H1 (cell line): ENCODE measurements around the gene CADM2. TPM values are rescaled to one million over a fixed set of nuclear protein-coding genes. Genes with fewer than 3 reads are reported as not detected.

ENCODE experiments used
- CTCF ChIA-PET: fragments of 300-600 bp; sonication (Branson Sonifier 250); formaldehyde crosslinking; loops from one replicate; lab custom pipeline; 2021; ENCODE audit not compliant: partially characterized antibody; lab: Charles Lee
- POLR2A ChIA-PET: fragments of 300-600 bp; sonication (Branson Sonifier 250); formaldehyde crosslinking; loops from one replicate; lab custom pipeline; 2021; ENCODE audit warnings: inconsistent platforms; ENCODE audit not compliant: partially characterized antibody; lab: Charles Lee
- DNase-seq, 2 experiments: peaks; one replicate each; pipeline versions ENCODE4 v3.0.0 to v3.0.0-alpha.2; 2010 to 2022; ENCODE audit warnings: low spot score in 2 of 2, low read depth in 1 of 2, mixed read lengths in 1 of 2
- FAIRE-seq: peaks from 2 replicates; lab custom pipeline; 2011; peaks lifted over from hg19 to GRCh38; lab: Jason Lieb, UNC
- H2AFZ ChIP-seq: 2 replicates; pipeline ENCODE4 v1.8.1; 2012; ENCODE audit warnings: low read length, inconsistent platforms
- H2AK5ac ChIP-seq: 2 replicates; pipeline ENCODE4 v1.6.1; 2013; ENCODE audit warnings: low read depth, low read length
- H2BK120ac ChIP-seq: replicated peaks from 2 replicates; pipeline ENCODE3; 2013; ENCODE audit warnings: low read depth, low read length, inconsistent platforms
- H2BK12ac ChIP-seq: 2 replicates; pipeline ENCODE4 v1.6.1; 2013; ENCODE audit warnings: low read depth, low read length
- H2BK15ac ChIP-seq: 2 replicates; pipeline ENCODE4 v1.6.1; 2013; ENCODE audit warnings: low read length
- H2BK20ac ChIP-seq: 2 replicates; pipeline ENCODE4 v1.6.1; 2013; ENCODE audit warnings: low read length
- H2BK5ac ChIP-seq: 2 replicates; pipeline ENCODE4 v1.6.1; 2013; ENCODE audit warnings: low read depth, low read length
- H3K14ac ChIP-seq: 2 replicates; pipeline ENCODE4 v1.6.1; 2013; ENCODE audit warnings: inconsistent platforms; ENCODE audit not compliant: insufficient read length
- H3K18ac ChIP-seq: 2 replicates; pipeline ENCODE4 v1.6.1; 2013; ENCODE audit warnings: low read length; ENCODE audit errors: extremely low read depth
- H3K23ac ChIP-seq: 2 replicates; pipeline ENCODE4 v1.6.1; 2013; ENCODE audit warnings: inconsistent platforms; ENCODE audit not compliant: insufficient read length
- H3K23me2 ChIP-seq: 2 replicates; pipeline ENCODE4 v1.6.1; 2013; ENCODE audit warnings: low read depth, low read length
- H3K27ac ChIP-seq: 2 replicates; pipeline ENCODE4 v1.6.1; 2011; ENCODE audit warnings: low read depth, low read length, inconsistent platforms
- H3K27me3 ChIP-seq, 4 experiments: replicated peaks in 1 of 4; 1 replicate in 1 of 4; 2 replicates in 3 of 4; pipeline versions ENCODE4 v1.6.1 to v1.8.1; 2011 to 2013; ENCODE audit warnings: low read length in 3 of 4, mild to moderate bottlenecking in 3 of 4, inconsistent platforms in 2 of 4, mixed read lengths in 2 of 4, moderate library complexity in 1 of 4; ENCODE audit not compliant: control insufficient read depth in 3 of 4, insufficient read depth in 3 of 4; ENCODE audit errors: extremely low read depth in 1 of 4
- H3K36me3 ChIP-seq, 4 experiments: 2 replicates each; pipeline versions ENCODE4 v1.6.1 to v1.8.1; 2011 to 2013; ENCODE audit warnings: mild to moderate bottlenecking in 4 of 4, low read length in 3 of 4, moderate library complexity in 2 of 4, control low read depth in 1 of 4, inconsistent platforms in 1 of 4; ENCODE audit not compliant: insufficient read depth in 4 of 4, control insufficient read depth in 2 of 4
- H3K4ac ChIP-seq: replicated peaks from 2 replicates; pipeline ENCODE3; 2013; ENCODE audit warnings: low read length, low read depth, mixed read lengths, inconsistent platforms; ENCODE audit not compliant: insufficient read length
- H3K4me1 ChIP-seq, 4 experiments: replicated peaks in 1 of 4; 1 replicate in 1 of 4; 2 replicates in 3 of 4; pipeline versions ENCODE4 v1.6.1 to v1.8.1; 2011 to 2013; ENCODE audit warnings: low read length in 3 of 4, inconsistent platforms in 2 of 4, mixed read lengths in 1 of 4; ENCODE audit not compliant: insufficient read depth in 4 of 4, control insufficient read depth in 3 of 4
- H3K4me2 ChIP-seq, 2 experiments: 2 replicates each; pipeline versions ENCODE4 v1.6.1 to v1.8.1; 2011 to 2013; ENCODE audit warnings: low read depth in 2 of 2, low read length in 2 of 2, control low read depth in 1 of 2, inconsistent platforms in 1 of 2, mild to moderate bottlenecking in 1 of 2; ENCODE audit not compliant: insufficient read depth in 1 of 2
- H3K4me3 ChIP-seq, 4 experiments: fragments of 200-600, 300-600 bp in 1 of 4; sonication (generic), shearing (Covaris generic), sonication (Bioruptor Twin) in 1 of 4; 2 replicates each; pipeline versions ENCODE4 v1.5.1 to v1.8.1; 2011 to 2016; ENCODE audit warnings: low read length in 4 of 4, low read depth in 3 of 4, control low read depth in 2 of 4, inconsistent platforms in 2 of 4, mild to moderate bottlenecking in 2 of 4, mixed read lengths in 1 of 4, moderate library complexity in 1 of 4; ENCODE audit not compliant: insufficient read depth in 2 of 4; ENCODE audit errors: extremely low read depth in 1 of 4
- H3K56ac ChIP-seq: replicated peaks from 2 replicates; pipeline ENCODE3; 2013; ENCODE audit warnings: low read depth, mild to moderate bottlenecking, mixed read lengths, low read length, inconsistent platforms; ENCODE audit not compliant: insufficient read length
- H3K79me1 ChIP-seq: 2 replicates; pipeline ENCODE4 v1.6.1; 2013; ENCODE audit warnings: low read depth, low read length, control low read depth
- H3K79me2 ChIP-seq, 2 experiments: 2 replicates each; pipeline versions ENCODE4 v1.6.1 to v1.8.1; 2012 to 2013; ENCODE audit warnings: low read length in 2 of 2, mild to moderate bottlenecking in 2 of 2, inconsistent platforms in 1 of 2; ENCODE audit not compliant: insufficient read depth in 2 of 2, control insufficient read depth in 1 of 2
- H3K9ac ChIP-seq, 4 experiments: replicated peaks in 1 of 4; 1 replicate in 1 of 4; 2 replicates in 3 of 4; pipeline versions ENCODE4 v1.6.1 to v1.8.1; 2011 to 2013; ENCODE audit warnings: low read depth in 3 of 4, low read length in 3 of 4, control low read depth in 2 of 4, mild to moderate bottlenecking in 2 of 4, moderate library complexity in 2 of 4, inconsistent platforms in 1 of 4; ENCODE audit errors: extremely low read depth in 1 of 4
- H3K9me3 ChIP-seq, 2 experiments: 2 replicates each; pipeline versions ENCODE4 v1.6.1 to v1.8.1; 2012 to 2013; ENCODE audit warnings: mild to moderate bottlenecking in 2 of 2, moderate library complexity in 2 of 2, control low read depth in 1 of 2, inconsistent platforms in 1 of 2, low read depth in 1 of 2, low read length in 1 of 2, mixed read lengths in 1 of 2; ENCODE audit not compliant: insufficient read depth in 2 of 2
- H4K20me1 ChIP-seq, 2 experiments: replicated peaks in 1 of 2; 2 replicates each; pipeline versions ENCODE3 to v1.8.1; 2011 to 2013; ENCODE audit warnings: inconsistent platforms in 2 of 2, low read length in 2 of 2, mild to moderate bottlenecking in 1 of 2; ENCODE audit not compliant: insufficient read depth in 2 of 2, control insufficient read depth in 1 of 2
- H4K5ac ChIP-seq: 2 replicates; pipeline ENCODE4 v1.6.1; 2013; ENCODE audit warnings: low read length, low read depth, mixed read lengths, inconsistent platforms; ENCODE audit not compliant: insufficient read length
- H4K8ac ChIP-seq: 2 replicates; pipeline ENCODE4 v1.8.0; 2013; ENCODE audit warnings: mild to moderate bottlenecking, moderate library complexity, low read length, inconsistent platforms; ENCODE audit not compliant: insufficient read depth; ENCODE audit errors: extremely low read depth
- H4K91ac ChIP-seq: replicated peaks from 2 replicates; pipeline ENCODE3; 2013; ENCODE audit warnings: low read length, mixed read lengths, inconsistent platforms; ENCODE audit not compliant: insufficient read length
- CHD2 ChIP-seq: IDR thresholded peaks from 2 replicates; pipeline ENCODE4 v1.6.1; 2012; ENCODE audit warnings: low read length, improper control_type of control experiment
- CTBP2 ChIP-seq: IDR thresholded peaks from 2 replicates; pipeline ENCODE4 v1.7.0; 2011; ENCODE audit warnings: borderline replicate concordance, mild to moderate bottlenecking, moderate library complexity, mixed read lengths, low read length; ENCODE audit not compliant: insufficient read depth, insufficient read length
- EZH2 ChIP-seq: fragments of 200-600 bp; sonication (generic); IDR thresholded peaks from 2 replicates; pipeline ENCODE4 v1.7.1; 2012; ENCODE audit warnings: low read depth, mild to moderate bottlenecking, moderate library complexity, low read length, inconsistent platforms; ENCODE audit not compliant: severe bottlenecking
- GABPA ChIP-seq: IDR thresholded peaks from 2 replicates; pipeline ENCODE4 v1.6.1; 2011; ENCODE audit warnings: mild to moderate bottlenecking, low read length, moderate library complexity, borderline replicate concordance; ENCODE audit not compliant: insufficient read depth
- RBBP5 ChIP-seq: IDR thresholded peaks from 2 replicates; pipeline ENCODE4 v1.7.1; 2012; ENCODE audit warnings: low read depth, mild to moderate bottlenecking, inconsistent platforms, low read length, moderate library complexity, borderline replicate concordance
- SAP30 ChIP-seq: fragments of 300-600 bp; sonication (generic); IDR thresholded peaks from 2 replicates; pipeline ENCODE4 v1.7.1; 2012; ENCODE audit warnings: low read length, moderate library complexity, mild to moderate bottlenecking, inconsistent platforms; ENCODE audit not compliant: insufficient read depth, insufficient replicate concordance
- SRF ChIP-seq: IDR thresholded peaks from 2 replicates; pipeline ENCODE4 v1.6.1; 2011; ENCODE audit warnings: mild to moderate bottlenecking, low read depth, low read length, moderate library complexity
- TBP ChIP-seq: IDR thresholded peaks from 2 replicates; pipeline ENCODE4 v1.6.1; 2011; ENCODE audit warnings: low read depth, low read length, improper control_type of control experiment
- TEAD4 ChIP-seq: IDR thresholded peaks from 2 replicates; pipeline ENCODE4 v1.6.1; 2012; ENCODE audit warnings: low read depth, low read length, inconsistent platforms, mixed read lengths
- YY1 ChIP-seq: IDR thresholded peaks from 2 replicates; pipeline ENCODE4 v1.6.1; 2011; ENCODE audit warnings: low read depth, mild to moderate bottlenecking, low read length
- polyA plus RNA-seq, 7 experiments: library from polyadenylated mRNA; depleted of rRNA in 3 of 7; stranded (reverse) in 5 of 7; unstranded in 2 of 7; fragments of >200 nt in 5 of 7; fragments of 200-250 nt in 2 of 7; gene quantifications; 1 replicate in 5 of 7; 2 replicates in 1 of 7; 4 replicates in 1 of 7; pipeline versions ENCODE4 v1.2.1 to v1.2.3, GENCODE V29; 2011 to 2013; ENCODE audit warnings: missing spikeins in 2 of 7, mixed read lengths in 2 of 7
- total RNA-seq: library from RNA; stranded (reverse); fragmentation: NEBNext Ultra II Directional; extraction: Animal tissue kit (Norgen Biotek cat#: 25700); gene quantifications from 2 replicates; pipeline ENCODE4 v1.2.1, GENCODE V29; 2021
- TF ChIP-seq, protein P1 (sequence below): IDR thresholded peaks from 2 replicates; pipeline ENCODE4 v1.6.1; 2011; ENCODE audit warnings: low read depth, mild to moderate bottlenecking, low read length; ENCODE audit not compliant: insufficient read depth
- TF ChIP-seq, protein P2 (sequence below), 3 experiments: IDR thresholded peaks; 1 replicate in 2 of 3; 2 replicates in 1 of 3; pipeline versions ENCODE4 v1.5.1 to v1.6.1; 2011; ENCODE audit warnings: low read length in 3 of 3, mild to moderate bottlenecking in 3 of 3, inconsistent platforms in 2 of 3, low read depth in 1 of 3, moderate library complexity in 1 of 3; ENCODE audit not compliant: insufficient read depth in 1 of 3; ENCODE audit errors: control extremely low read depth in 1 of 3

Gene CADM2
- total and polyA plus RNA-seq, 2 of the 8 experiments (the other 6 are each of a cell fraction or from before 2014, with no cell fraction given) = 14.9 to 20.9 TPM

DNA sequence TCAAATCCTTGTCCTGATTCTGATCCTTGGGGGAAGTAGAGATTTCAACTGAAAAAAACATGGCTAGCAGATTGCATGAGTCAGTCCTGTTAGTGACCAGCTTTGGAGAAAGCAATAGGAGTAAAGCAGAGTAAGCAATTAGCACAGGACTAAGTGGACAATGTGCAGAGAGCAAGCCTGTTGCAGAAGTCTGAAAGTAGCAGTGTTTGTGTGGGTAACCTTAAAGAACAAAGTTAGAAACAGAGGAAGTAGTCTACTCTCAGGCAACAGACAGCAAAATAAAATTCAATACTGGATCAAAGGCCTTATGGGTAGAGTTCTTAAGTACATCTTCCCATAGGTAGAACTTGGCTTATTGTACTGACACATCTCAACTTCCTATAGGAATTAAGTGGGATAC, 916.8 kb downstream of the CADM2 start:
- no peak overlapping the region for H2BK15ac ChIP-seq
- H3K23me2 ChIP-seq = no peaks in the 10 kb centered on the region
- no peak overlapping the region for H3K23ac ChIP-seq
- POLR2A ChIA-PET = no interaction called here
- H2BK12ac ChIP-seq = no peak overlapping the region
- no peak overlapping the region for H2AFZ ChIP-seq
- H3K14ac ChIP-seq = no peak overlapping the region
- no peaks in the 10 kb centered on the region for H3K79me1 ChIP-seq
- H3K4me2 ChIP-seq = no peak overlapping the region
- DNase-seq (no peak), FAIRE-seq (peak; percentile 24)
- no peak overlapping the region for H4K8ac ChIP-seq
- no peak overlapping the region for H4K5ac ChIP-seq
- no peak overlapping the region for H2BK120ac ChIP-seq
- H3K4me1 ChIP-seq = no peaks in the 10 kb centered on the region
- H3K9me3 ChIP-seq = no peaks in the 10 kb centered on the region
- no peak overlapping the region for H3K18ac ChIP-seq
- no peak overlapping the region for H3K9ac ChIP-seq
- no peak overlapping the region for H2BK20ac ChIP-seq
- H3K27me3 ChIP-seq = no peaks in the 10 kb centered on the region
- H4K20me1 ChIP-seq = no peaks in the 10 kb centered on the region
- no peak overlapping the region for H4K91ac ChIP-seq
- no peak overlapping the region for H2BK5ac ChIP-seq
- H3K56ac ChIP-seq = no peak overlapping the region
- no peak overlapping the region for H3K4me3 ChIP-seq
- H3K36me3 ChIP-seq = no peaks in the 10 kb centered on the region
- H3K27ac ChIP-seq = no peak overlapping the region
- CTCF ChIA-PET = interaction anchor here (0.5 kb wide), 1 partner anchor 17 kb away, joined by 4 read pairs; no protein-coding TSS in a partner anchor
- no peak overlapping the region for H3K4ac ChIP-seq
- H2AK5ac ChIP-seq = no peak overlapping the region
- H3K79me2 ChIP-seq = no peaks in the 10 kb centered on the region
- TF ChIP-seq TBP = no peak
- TF ChIP-seq SAP30 = no peak
- TF ChIP-seq, protein P1, sequence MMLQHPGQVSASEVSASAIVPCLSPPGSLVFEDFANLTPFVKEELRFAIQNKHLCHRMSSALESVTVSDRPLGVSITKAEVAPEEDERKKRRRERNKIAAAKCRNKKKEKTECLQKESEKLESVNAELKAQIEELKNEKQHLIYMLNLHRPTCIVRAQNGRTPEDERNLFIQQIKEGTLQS = no peak
- no peak for TF ChIP-seq TEAD4
- TF ChIP-seq CTBP2 = no peak
- TF ChIP-seq EZH2 = no peak
- TF ChIP-seq YY1 = no peak
- no peak for TF ChIP-seq SRF
- TF ChIP-seq CHD2 = no peak
- no peak for TF ChIP-seq GABPA
- TF ChIP-seq RBBP5 = no peak
- TF ChIP-seq, protein P2, sequence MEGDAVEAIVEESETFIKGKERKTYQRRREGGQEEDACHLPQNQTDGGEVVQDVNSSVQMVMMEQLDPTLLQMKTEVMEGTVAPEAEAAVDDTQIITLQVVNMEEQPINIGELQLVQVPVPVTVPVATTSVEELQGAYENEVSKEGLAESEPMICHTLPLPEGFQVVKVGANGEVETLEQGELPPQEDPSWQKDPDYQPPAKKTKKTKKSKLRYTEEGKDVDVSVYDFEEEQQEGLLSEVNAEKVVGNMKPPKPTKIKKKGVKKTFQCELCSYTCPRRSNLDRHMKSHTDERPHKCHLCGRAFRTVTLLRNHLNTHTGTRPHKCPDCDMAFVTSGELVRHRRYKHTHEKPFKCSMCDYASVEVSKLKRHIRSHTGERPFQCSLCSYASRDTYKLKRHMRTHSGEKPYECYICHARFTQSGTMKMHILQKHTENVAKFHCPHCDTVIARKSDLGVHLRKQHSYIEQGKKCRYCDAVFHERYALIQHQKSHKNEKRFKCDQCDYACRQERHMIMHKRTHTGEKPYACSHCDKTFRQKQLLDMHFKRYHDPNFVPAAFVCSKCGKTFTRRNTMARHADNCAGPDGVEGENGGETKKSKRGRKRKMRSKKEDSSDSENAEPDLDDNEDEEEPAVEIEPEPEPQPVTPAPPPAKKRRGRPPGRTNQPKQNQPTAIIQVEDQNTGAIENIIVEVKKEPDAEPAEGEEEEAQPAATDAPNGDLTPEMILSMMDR (IDR thresholded peaks at IDR 0.05; ENCODE audit: control extremely low read depth in 1 of 3, insufficient read depth in 1 of 3, low read depth in 1 of 3, low read length in 3 of 3) = no peak
